Pancreas (tissue), 10 donors: ENCODE measurements around the gene FAF1. TPM values are rescaled to one million over a fixed set of nuclear protein-coding genes. Genes with fewer than 3 reads are reported as not detected.
"Not testable (repeated sequence)": the region's sequence is repeated elsewhere in the genome, so short reads cannot be mapped to it uniquely, and the experiment has no call there.

Experiments used
- ATAC-seq, 4 donors: fragments of 200-7000 bp; cut with Tn5 transposase; one replicate each; pipeline versions ENCODE4 v1.8.0 to v1.9.1; 2020; ENCODE audit warnings: mild to moderate bottlenecking in 4 of 4, moderate library complexity in 4 of 4
- DNase-seq, 6 donors: peaks; one replicate each; pipeline ENCODE4 v3.0.0-alpha.2; 2020
- FAIRE-seq: peaks from 2 replicates; lab custom pipeline; 2012; peaks lifted over from hg19 to GRCh38; lab: Jason Lieb, UNC
- H3K27ac ChIP-seq, 4 donors: fragments of 200-600 bp; sonication (generic); 1 replicate in 3 of 4; 2 replicates in 1 of 4; pipeline versions ENCODE4 v1.5.0 to v1.8.0; 2020
- H3K27me3 ChIP-seq, 4 donors: fragments of 200-600 bp; one replicate each; pipeline ENCODE4 v1.8.0; 2021
- H3K36me3 ChIP-seq, 3 donors: fragments of 200-600 bp; sonication (generic) in 1 of 3; one replicate each; pipeline versions ENCODE4 v1.5.0 to v1.8.0; 2020 to 2021
- H3K4me1 ChIP-seq, 3 donors: fragments of 200-600 bp; one replicate each; pipeline ENCODE4 v1.8.0; 2021
- H3K4me3 ChIP-seq, 4 donors: fragments of 200-600 bp; sonication (generic) in 2 of 4; one replicate each; pipeline versions ENCODE4 v1.5.0 to v1.8.0; 2020 to 2021
- H3K9me3 ChIP-seq, 4 donors: fragments of 200-600 bp; one replicate each; pipeline ENCODE4 v1.8.0; 2021
- WGBS, 2 donors: extraction: QIAGEN DNeasy Blood & Tissue Kit; methylation state at CpG; one replicate each; pipeline ENCODE4 v1.1.7; 2013; 5-methylcytosine and 5-hydroxymethylcytosine counted together
- intact Hi-C, 3 donors: fragments of 100-400 bp; cut with DNase I; formaldehyde crosslinking; loops; one replicate each; pipeline versions ENCODE4 v1.11.1 to v1.14.2; 2022
- polyA plus RNA-seq, 2 donors: library from polyadenylated mRNA; stranded (reverse); fragments of 200-250 nt; gene quantifications; one replicate each; pipeline ENCODE4 v1.2.3, GENCODE V29; 2013
- total RNA-seq, 6 donors: library from RNA; stranded (reverse); fragmentation: NEBNext Ultra II Directional in 4 of 6; extraction: Animal tissue kit (Norgen Biotek cat#: 25700) in 4 of 6; gene quantifications; one replicate each; pipeline versions ENCODE4 v1.2.1 to v1.2.4, GENCODE V29; 2021 to 2023
- TF ChIP-seq, protein P1 (sequence below), 4 donors: fragments of 200-600 bp; sonication (generic) in 3 of 4; IDR thresholded peaks; one replicate each; pipeline versions ENCODE4 v1.5.0 to v1.8.0; 2021; ENCODE audit warnings: antibody characterized with exemption in 4 of 4
- donor health status: healthy with polysubstance abuse.
- donor health status: DM: no; HTN: no; CAD: no; lungs with moderate emphysema.
- donor health status: DM: no; HTN: no; CAD: no.
- donor health status: control.
- donor health status: control.
- donor health status: Bipolar disorder and iron deficiency.
- donor health status: DM: yes; HTN: yes; CAD: no.
- donor health status: DM: no; HTN: no; CAD: no.
- donor health status: DM: no; HTN: no; CAD: no.
- donor health status: DM: yes; HTN: yes; CAD: no.

Gene FAF1
- total and polyA plus RNA-seq, 8 donors = 13.9 to 46.6 (median 37.6) TPM

- WGBS, 2 donors = 95 to 96% methylated on average over 4 of the region's 4 CpGs
- Histone ChIP-seq H3K36me3 (no peaks in the 10 kb centered on the region), H3K27ac (no peak overlapping the region), H3K27me3 (no peaks in the 10 kb centered on the region), H3K4me3 (no peak overlapping the region), H3K4me1 (no peaks in the 10 kb centered on the region), H3K9me3 (no peaks in the 10 kb centered on the region)
- TF ChIP-seq, protein P1, sequence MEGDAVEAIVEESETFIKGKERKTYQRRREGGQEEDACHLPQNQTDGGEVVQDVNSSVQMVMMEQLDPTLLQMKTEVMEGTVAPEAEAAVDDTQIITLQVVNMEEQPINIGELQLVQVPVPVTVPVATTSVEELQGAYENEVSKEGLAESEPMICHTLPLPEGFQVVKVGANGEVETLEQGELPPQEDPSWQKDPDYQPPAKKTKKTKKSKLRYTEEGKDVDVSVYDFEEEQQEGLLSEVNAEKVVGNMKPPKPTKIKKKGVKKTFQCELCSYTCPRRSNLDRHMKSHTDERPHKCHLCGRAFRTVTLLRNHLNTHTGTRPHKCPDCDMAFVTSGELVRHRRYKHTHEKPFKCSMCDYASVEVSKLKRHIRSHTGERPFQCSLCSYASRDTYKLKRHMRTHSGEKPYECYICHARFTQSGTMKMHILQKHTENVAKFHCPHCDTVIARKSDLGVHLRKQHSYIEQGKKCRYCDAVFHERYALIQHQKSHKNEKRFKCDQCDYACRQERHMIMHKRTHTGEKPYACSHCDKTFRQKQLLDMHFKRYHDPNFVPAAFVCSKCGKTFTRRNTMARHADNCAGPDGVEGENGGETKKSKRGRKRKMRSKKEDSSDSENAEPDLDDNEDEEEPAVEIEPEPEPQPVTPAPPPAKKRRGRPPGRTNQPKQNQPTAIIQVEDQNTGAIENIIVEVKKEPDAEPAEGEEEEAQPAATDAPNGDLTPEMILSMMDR (IDR thresholded peaks at IDR 0.05) = no peak
- DNase-seq (no peak), ATAC-seq (no peak), FAIRE-seq (no peak)
- intact Hi-C loops = no loop called here
Measured at GRCh38 chr1:50780797-50781196, 179.3 kb downstream of the FAF1 start.

GRCh38 chr1:50779801-50780200 is 180.3 kb downstream of the FAF1 start:
- ATAC-seq (no peak), FAIRE-seq (no peak), DNase-seq (no peak)
- H3K27me3 ChIP-seq = no peaks in the 10 kb centered on the region
- no peak overlapping the region for H3K27ac ChIP-seq
- TF ChIP-seq, protein P1 (IDR thresholded peaks at IDR 0.05) = no peak
- 92 to 94% methylated on average over 1 of the region's 1 CpG for WGBS, 2 donors
- intact Hi-C loops = loop anchor here in 1 of 3 donors (10.0 kb wide), 1 partner anchor 405 kb away; no protein-coding TSS in a partner anchor
- H3K4me1 ChIP-seq = no peaks in the 10 kb centered on the region
- H3K4me3 ChIP-seq = no peak overlapping the region
- H3K9me3 ChIP-seq = no peaks in the 10 kb centered on the region
- no peaks in the 10 kb centered on the region for H3K36me3 ChIP-seq

DNA sequence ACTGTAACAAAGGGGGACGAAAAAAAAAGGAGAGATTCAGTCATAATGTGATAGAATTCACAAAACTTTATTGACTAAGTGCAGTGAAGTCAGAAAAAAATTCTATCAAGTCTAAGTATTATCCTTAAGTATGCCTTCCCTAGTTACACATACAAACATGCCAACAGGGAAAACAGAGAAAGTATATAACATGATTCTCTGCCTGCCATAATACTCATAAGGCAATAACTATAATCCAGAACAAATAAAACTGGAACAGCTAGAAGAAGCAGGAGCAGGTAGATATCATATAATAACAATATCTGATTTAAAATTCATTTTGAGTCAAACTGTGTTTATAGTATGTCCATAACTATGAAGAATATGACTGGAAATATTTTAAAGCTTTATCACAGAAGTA is 184.3 kb downstream of the FAF1 start:
- 45 to 59% methylated on average over 1 of the region's 1 CpG for WGBS, 2 donors
- no peak overlapping the region for H3K4me3 ChIP-seq
- H3K9me3 ChIP-seq = no peaks in the 10 kb centered on the region
- H3K36me3 ChIP-seq = no peaks in the 10 kb centered on the region
- H3K4me1 ChIP-seq = no peaks in the 10 kb centered on the region
- intact Hi-C loops = loop anchor here in 1 of 3 donors (10.0 kb wide), 1 partner anchor 409 kb away; no protein-coding TSS in a partner anchor
- no peaks in the 10 kb centered on the region for H3K27me3 ChIP-seq
- ATAC-seq (no peak), DNase-seq (no peak), FAIRE-seq (no peak)
- no peak overlapping the region for H3K27ac ChIP-seq
- TF ChIP-seq, protein P1 (IDR thresholded peaks at IDR 0.05) = no peak

GRCh38 chr1:50774759-50775351 is 185.2 kb downstream of the FAF1 start:
- peak; percentile 71 for FAIRE-seq
- Histone ChIP-seq H3K27ac (no peak overlapping the region), H3K9me3 (no peaks in the 10 kb centered on the region), H3K4me3 (no peak overlapping the region), H3K36me3 (no peaks in the 10 kb centered on the region), H3K4me1 (no peaks in the 10 kb centered on the region), H3K27me3 (no peaks in the 10 kb centered on the region)
- no peak for DNase-seq
- intact Hi-C loops = loop anchor here in 1 of 3 donors (10.0 kb wide), 1 partner anchor 410 kb away; no protein-coding TSS in a partner anchor
- TF ChIP-seq, protein P1 (IDR thresholded peaks at IDR 0.05) = peak; percentile 40 to 56 (median 47)
- 4 to 6% methylated on average over 2 of the region's 2 CpGs for WGBS, 2 donors
- ATAC-seq = peak in 3 of 4 donors; percentile 77 to 82 (median 78)

DNA sequence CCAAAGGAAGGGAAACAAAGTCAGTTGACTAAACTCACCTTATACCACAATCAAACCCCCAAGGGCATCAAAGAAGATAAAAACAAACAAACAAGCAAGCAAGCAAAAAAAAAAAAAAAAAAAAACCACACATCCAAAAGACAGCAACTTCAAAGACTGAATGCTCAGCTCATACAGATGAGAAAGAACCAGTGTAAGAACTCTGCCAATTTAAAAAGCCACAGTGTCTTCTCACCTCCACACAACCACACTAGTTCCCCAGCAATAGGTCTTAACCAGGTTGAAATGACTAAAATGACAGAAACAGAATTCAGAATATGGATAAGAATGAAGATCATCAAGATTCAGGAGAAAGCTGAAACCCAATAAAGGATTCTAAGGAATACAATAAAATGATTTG is 193.4 kb downstream of the FAF1 start:
- Histone ChIP-seq H3K4me3 (no peak overlapping the region), H3K27ac (no peak overlapping the region), H3K9me3 (no peaks in the 10 kb centered on the region), H3K36me3 (no peaks in the 10 kb centered on the region), H3K27me3 (no peaks in the 10 kb centered on the region), H3K4me1 (no peaks in the 10 kb centered on the region)
- FAIRE-seq (no peak), ATAC-seq (no peak), DNase-seq (no peak)
- TF ChIP-seq, protein P1 (IDR thresholded peaks at IDR 0.05) = no peak
- intact Hi-C loops = no loop called here

DNA sequence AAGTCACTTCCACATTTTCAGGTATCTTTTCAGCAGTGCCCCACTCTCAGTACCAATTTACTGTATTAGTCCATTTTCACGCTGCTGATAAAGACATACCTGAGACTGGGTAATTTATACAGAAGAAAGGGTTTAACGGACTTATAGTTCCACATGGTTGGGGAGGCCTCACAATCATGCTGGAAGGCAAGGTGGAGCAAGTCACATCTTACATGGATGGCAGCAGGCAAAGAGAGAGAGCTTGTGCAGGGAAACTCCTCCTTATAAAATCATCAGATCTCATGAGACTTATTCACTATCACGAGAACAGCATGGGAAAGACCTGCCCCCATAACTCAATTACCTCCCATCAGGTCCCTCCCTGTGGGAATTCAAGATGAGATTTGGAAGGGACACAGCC is 203.5 kb downstream of the FAF1 start:
- DNase-seq, H3K9me3 ChIP-seq, ATAC-seq, intact Hi-C loops, FAIRE-seq, H3K27ac ChIP-seq, H3K4me3 ChIP-seq, H3K36me3 ChIP-seq, H3K27me3 ChIP-seq, H3K4me1 ChIP-seq: not testable (repeated sequence)
- WGBS, 2 donors = 97 to 99% methylated on average over 3 of the region's 3 CpGs

GRCh38 chr1:50754764-50755163 is 205.3 kb downstream of the FAF1 start:
- intact Hi-C loops, H3K36me3 ChIP-seq, H3K4me1 ChIP-seq, ATAC-seq, H3K4me3 ChIP-seq, H3K27me3 ChIP-seq, H3K9me3 ChIP-seq, H3K27ac ChIP-seq, DNase-seq, FAIRE-seq: not testable (repeated sequence)
- WGBS, 2 donors = 86 to 88% methylated on average over 1 of the region's 1 CpG
